RWPE2 (cell line): ENCODE results near the gene SNRNP25.

Source experiments
- ATAC-seq: fragments of 200-7000 bp; cut with Tn5 transposase; 3 replicates; pipeline ENCODE4 v1.9.1; 2021; ENCODE audit warnings: low read depth
- DNase-seq: peaks from one replicate; pipeline ENCODE4 v3.0.0-alpha.2; 2020; ENCODE audit warnings: low spot score
- H3K27ac ChIP-seq: fragments of 450-650 bp; 2 replicates; pipeline ENCODE4 v1.5.1; 2017; ENCODE audit warnings: mild to moderate bottlenecking; ENCODE audit not compliant: poor library complexity, severe bottlenecking
- H3K27me3 ChIP-seq: fragments of 250-450 bp; sonication (Bioruptor Pico); 2 replicates; pipeline ENCODE4 v1.5.1; 2021; ENCODE audit warnings: mild to moderate bottlenecking, moderate library complexity; ENCODE audit not compliant: insufficient read depth, poor library complexity, severe bottlenecking
- H3K36me3 ChIP-seq: fragments of 250-450 bp; sonication (Bioruptor Pico); 2 replicates; pipeline ENCODE4 v1.5.1; 2020; ENCODE audit warnings: low read depth, mild to moderate bottlenecking, moderate library complexity
- H3K4me1 ChIP-seq: fragments of 250-450 bp; sonication (Bioruptor Pico); 2 replicates; pipeline ENCODE4 v1.5.1; 2021; ENCODE audit warnings: mild to moderate bottlenecking, moderate library complexity; ENCODE audit not compliant: insufficient read depth, poor library complexity, severe bottlenecking
- H3K4me3 ChIP-seq: fragments of 250-450 bp; sonication (Bioruptor Pico); 2 replicates; pipeline ENCODE4 v1.5.1; 2021; ENCODE audit warnings: mild to moderate bottlenecking, moderate library complexity; ENCODE audit not compliant: severe bottlenecking
- H3K9me3 ChIP-seq: fragments of 250-450 bp; sonication (Bioruptor Pico); 2 replicates; pipeline ENCODE4 v1.5.1; 2021; ENCODE audit warnings: mild to moderate bottlenecking, moderate library complexity; ENCODE audit not compliant: severe bottlenecking
- CTCF ChIP-seq: fragments of 450-650 bp; IDR thresholded peaks from one replicate; pipeline ENCODE4 v1.5.1; 2017; ENCODE audit warnings: mild to moderate bottlenecking, moderate library complexity; ENCODE audit not compliant: poor library complexity, severe bottlenecking

SNRNP25 gene

GRCh38 chr16:60166-60565 is 6.5 kb downstream of the SNRNP25 start:
- no peak for TF ChIP-seq CTCF
- H3K4me3 ChIP-seq: no peak overlapping the region
- no peak for ATAC-seq
- H3K27ac ChIP-seq: no peak overlapping the region
- no peaks in the 10 kb centered on the region for H3K4me1 ChIP-seq
- no peaks in the 10 kb centered on the region for H3K27me3 ChIP-seq
- peaks cover 53% of the 10 kb centered on the region for H3K36me3 ChIP-seq
- no peak for DNase-seq
- H3K9me3 ChIP-seq: no peaks in the 10 kb centered on the region

GRCh38 chr16:60929-61878 is 7.6 kb downstream of the SNRNP25 start:
- Histone ChIP-seq H3K27me3 (no peaks in the 10 kb centered on the region), H3K4me1 (no peaks in the 10 kb centered on the region), H3K27ac (no peak overlapping the region), H3K36me3 (peaks cover 47% of the 10 kb centered on the region), H3K4me3 (no peak overlapping the region), H3K9me3 (no peaks in the 10 kb centered on the region)
- no peak for TF ChIP-seq CTCF
- peak; percentile 64 for DNase-seq
- no peak for ATAC-seq

GRCh38 chr16:61879-62281 is 8.3 kb downstream of the SNRNP25 start:
- Histone ChIP-seq H3K27me3 (no peaks in the 10 kb centered on the region), H3K27ac (no peak overlapping the region), H3K4me3 (no peak overlapping the region), H3K4me1 (no peaks in the 10 kb centered on the region), H3K36me3 (peaks cover 47% of the 10 kb centered on the region), H3K9me3 (no peaks in the 10 kb centered on the region)
- no peak for TF ChIP-seq CTCF
- no peak for DNase-seq
- ATAC-seq: no peak

- Histone ChIP-seq H3K27ac (no peak overlapping the region), H3K9me3 (no peaks in the 10 kb centered on the region), H3K36me3 (peaks cover 44% of the 10 kb centered on the region), H3K27me3 (no peaks in the 10 kb centered on the region), H3K4me3 (no peak overlapping the region), H3K4me1 (no peaks in the 10 kb centered on the region)
- DNase-seq: no peak
- TF ChIP-seq CTCF: no peak
- ATAC-seq: no peak
These were observed 8.8 kb downstream of the SNRNP25 start for GRCh38 chr16:62283-62967.
